Activated T-cell treated with anti-CD3 and anti-CD28 coated beads, Interleukin-2, amount 50 U/mL, for 4 hours (primary cell): ENCODE results near the gene P2RX1. TPM values are rescaled to one million over a fixed set of nuclear protein-coding genes. Genes with fewer than 3 reads are reported as not detected.

ENCODE experiments used
- ATAC-seq, 2 donors: fragments of 200-7000 bp; cut with Tn5 transposase; one replicate each; pipeline ENCODE4 v1.10.0; 2021
- DNase-seq: peaks from one replicate; pipeline ENCODE4 v3.0.0-alpha.2; 2020
- H3K27me3 Mint-ChIP-seq: one replicate; pipeline ENCODE4 v1.8.0; 2021; ENCODE audit warnings: low read depth, mixed read lengths
- H3K36me3 Mint-ChIP-seq: one replicate; pipeline ENCODE4 v1.8.0; 2022; ENCODE audit warnings: mixed read lengths; ENCODE audit not compliant: insufficient read depth
- H3K4me1 Mint-ChIP-seq: one replicate; pipeline ENCODE4 v1.8.0; 2021; ENCODE audit warnings: low read depth, mixed read lengths
- H3K4me3 Mint-ChIP-seq: one replicate; pipeline ENCODE4 v1.8.0; 2021; ENCODE audit warnings: mild to moderate bottlenecking, moderate library complexity, mixed read lengths
- H3K9me3 Mint-ChIP-seq: one replicate; pipeline ENCODE4 v1.8.0; 2021; ENCODE audit warnings: mixed read lengths
- total RNA-seq, 3 donors: library from RNA; stranded (reverse); gene quantifications; one replicate each; pipeline ENCODE4 v1.2.1, GENCODE V29; 2021

P2RX1 gene
- total RNA-seq, 3 donors from 2014 or later = 0.13 to 0.52 (median 0.21) TPM

DNA sequence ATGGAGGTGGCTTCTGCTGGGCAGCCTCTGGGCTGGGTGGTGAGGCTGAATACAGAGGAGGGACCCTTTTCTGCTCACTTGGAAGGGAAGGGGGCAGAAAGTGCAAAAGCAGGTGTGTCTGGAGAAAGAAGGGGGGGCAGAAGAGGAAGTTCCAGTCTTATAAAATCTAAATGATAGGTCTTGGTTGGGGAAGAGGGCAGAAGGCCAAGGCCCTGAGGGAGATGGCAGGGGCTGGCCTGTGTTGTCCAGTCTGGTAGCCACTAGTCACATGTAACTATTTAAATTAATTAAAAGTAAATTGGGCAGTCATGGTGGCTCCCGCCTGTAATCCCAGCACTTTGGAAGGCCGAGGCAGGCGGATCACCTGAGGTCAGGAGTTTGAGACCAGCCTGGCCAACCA lies 20.9 kb downstream of the P2RX1 start:
- H3K9me3 Mint-ChIP-seq = no peaks in the 10 kb centered on the region
- H3K4me1 Mint-ChIP-seq = peaks cover 24% of the 10 kb centered on the region
- ATAC-seq (no peak), DNase-seq (no peak)
- no peaks in the 10 kb centered on the region for H3K27me3 Mint-ChIP-seq
- no peaks in the 10 kb centered on the region for H3K36me3 Mint-ChIP-seq
- H3K4me3 Mint-ChIP-seq = no peak overlapping the region

DNA sequence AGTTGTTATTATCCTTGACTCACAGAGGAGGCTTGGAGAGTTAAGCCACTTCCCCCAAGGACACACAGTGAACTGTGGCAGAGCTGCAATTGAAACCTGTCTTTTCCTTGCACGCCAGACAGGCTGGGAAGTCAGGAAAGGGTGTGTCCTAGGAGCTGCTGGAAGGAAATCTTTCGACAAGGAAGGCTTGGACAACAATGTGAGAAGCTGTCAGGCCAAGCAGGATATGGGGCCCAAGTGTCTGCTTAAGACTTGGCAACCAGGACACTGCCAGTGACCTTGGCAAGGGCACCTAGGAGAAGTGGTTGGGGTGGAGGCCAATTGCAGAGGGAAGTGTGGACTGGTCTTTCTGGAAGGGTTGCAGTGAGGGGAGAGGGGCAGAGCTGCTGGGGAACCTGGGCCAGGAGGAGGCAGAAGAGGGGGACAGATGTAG lies 21.3 kb downstream of the P2RX1 start:
- DNase-seq = no peak
- Mint-ChIP-seq H3K36me3 (no peaks in the 10 kb centered on the region), H3K4me3 (no peak overlapping the region), H3K4me1 (peaks cover 26% of the 10 kb centered on the region), H3K27me3 (no peaks in the 10 kb centered on the region), H3K9me3 (no peaks in the 10 kb centered on the region)
- no peak for ATAC-seq

DNA sequence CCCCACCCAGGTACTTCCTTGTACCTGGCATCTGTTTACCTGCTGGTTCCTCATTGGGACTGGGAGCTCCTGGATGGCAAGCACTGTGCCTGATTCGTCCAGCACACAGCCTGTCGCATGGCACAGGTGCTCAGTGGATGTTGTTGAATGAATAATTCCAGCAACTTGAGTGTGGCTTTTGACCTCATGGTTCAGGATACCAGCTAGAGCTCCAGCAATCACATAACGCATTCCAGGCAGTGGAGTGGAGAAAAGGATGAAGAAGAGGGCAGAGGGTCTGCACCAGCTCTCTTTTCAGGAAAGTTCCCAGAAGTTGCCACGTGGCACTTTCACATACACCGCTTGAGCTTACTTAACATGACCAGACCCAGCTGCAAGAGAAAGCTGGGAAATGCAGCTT lies 22.1 kb downstream of the P2RX1 start:
- H3K27me3 Mint-ChIP-seq = no peaks in the 10 kb centered on the region
- ATAC-seq (no peak), DNase-seq (no peak)
- no peaks in the 10 kb centered on the region for H3K9me3 Mint-ChIP-seq
- H3K4me3 Mint-ChIP-seq = peak overlapping the region; percentile 69
- peaks cover 28% of the 10 kb centered on the region for H3K4me1 Mint-ChIP-seq
- no peaks in the 10 kb centered on the region for H3K36me3 Mint-ChIP-seq

DNA sequence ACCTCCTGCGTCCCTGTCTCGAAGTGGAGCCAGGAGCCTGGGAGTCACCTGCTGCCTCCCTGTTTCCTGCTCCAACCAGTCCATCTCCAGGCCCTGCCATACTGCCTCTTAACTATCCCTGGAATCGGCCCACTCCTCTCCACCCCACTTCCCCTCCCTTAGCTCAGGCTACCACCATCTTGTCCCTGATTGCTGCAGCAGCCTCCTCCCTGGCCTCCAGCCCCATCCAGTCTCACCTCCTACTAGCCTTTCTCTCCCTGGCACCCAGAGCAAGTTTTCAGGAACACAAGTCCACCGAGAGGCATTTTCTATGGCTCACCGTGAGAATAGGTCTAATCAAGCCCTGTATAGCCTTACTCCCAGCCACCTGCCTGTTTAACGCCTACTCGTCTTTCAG lies 22.5 kb downstream of the P2RX1 start:
- no peaks in the 10 kb centered on the region for H3K36me3 Mint-ChIP-seq
- H3K4me1 Mint-ChIP-seq = peaks cover 28% of the 10 kb centered on the region
- H3K4me3 Mint-ChIP-seq = peak overlapping the region; percentile 69
- H3K27me3 Mint-ChIP-seq = no peaks in the 10 kb centered on the region
- DNase-seq = no peak
- H3K9me3 Mint-ChIP-seq = no peaks in the 10 kb centered on the region
- no peak for ATAC-seq

DNA sequence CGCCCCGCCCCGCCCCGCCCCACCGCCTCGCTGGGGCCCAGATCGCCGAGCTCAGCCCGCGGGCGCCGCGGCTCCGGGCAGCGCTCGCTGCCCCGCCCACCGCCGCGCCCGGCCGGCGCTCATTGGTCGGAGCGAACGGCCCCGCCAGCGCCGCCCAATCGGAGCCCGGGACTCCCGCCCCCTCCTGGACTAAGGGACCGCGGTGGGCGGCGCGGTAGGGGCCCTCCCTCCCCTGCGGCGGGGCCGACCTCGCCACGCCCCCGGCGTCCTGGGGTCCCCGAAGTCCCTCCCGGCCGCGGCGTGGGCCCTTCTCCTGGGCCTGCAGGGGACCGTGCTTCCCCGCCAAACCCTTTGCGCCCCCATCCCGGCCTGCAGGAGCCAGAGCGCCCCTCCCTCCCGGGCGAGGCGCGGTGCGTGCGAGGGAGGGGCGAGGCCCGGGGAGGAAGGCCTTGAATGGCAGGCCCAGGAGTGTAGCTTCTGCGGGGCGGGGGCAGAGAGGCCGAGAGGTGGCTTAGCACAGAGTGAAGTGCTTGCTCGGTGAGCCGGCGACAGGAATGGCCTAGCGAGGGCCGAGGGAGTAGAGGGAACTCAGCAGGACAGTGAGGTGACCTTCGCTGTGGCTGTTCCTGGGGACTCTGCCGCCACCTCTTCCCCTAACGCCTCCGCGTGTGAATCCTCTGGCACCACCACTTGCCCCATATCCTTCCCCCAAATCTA lies 23.1 kb downstream of the P2RX1 start, which contains the start of gene CAMKK1:
Gene CAMKK1, minus strand, starts transcription at position 51 of the 717 bp plus-strand sequence. CDS start 7,366 bp downstream, outside the sequence.
- peaks cover 31% of the 10 kb centered on the region for H3K4me1 Mint-ChIP-seq

DNA sequence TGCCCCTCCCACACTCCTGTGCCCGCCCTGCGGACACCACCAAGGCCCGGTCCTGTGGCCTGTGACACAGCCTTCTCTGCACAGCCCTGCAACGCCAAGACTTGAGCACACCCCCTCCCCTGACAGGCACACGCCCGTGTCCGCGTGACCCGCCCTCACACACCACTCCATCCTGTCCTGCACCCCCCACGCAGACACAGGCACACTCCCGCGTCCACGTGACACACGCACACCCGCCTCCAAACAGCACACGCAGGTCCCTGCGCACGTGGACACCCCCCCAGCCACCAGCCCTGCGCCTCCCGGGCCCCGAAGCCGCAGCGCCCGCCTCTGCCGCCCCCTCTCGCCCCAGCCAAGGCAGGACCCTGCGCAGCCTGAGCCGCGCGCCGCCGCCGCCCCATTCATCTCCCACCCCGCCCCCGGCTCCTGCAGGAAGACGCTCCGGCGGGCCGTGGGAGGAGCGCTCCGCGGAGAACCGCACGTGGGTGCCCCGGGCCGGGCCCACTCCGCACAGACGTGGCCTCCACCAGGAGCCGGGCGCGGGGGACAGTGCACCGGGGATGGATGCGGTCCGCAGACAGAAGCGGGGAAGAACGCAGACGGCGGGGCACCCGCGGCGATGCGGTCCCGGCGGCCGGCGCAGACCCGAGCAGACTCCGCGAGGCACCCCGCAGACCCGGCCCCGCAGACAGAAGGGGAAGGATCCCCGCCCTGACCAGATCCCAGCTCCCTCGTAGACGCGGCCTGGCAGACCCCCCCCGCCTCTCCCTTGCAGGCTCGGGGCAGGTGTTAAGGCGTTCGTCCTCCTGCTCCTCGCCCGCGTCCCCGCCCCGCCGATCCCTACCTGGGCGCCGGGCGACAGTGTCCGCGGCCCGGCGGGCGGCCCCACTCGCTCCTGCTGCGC lies 23.9 kb downstream of the P2RX1 start:
- H3K4me3 Mint-ChIP-seq = peak overlapping the region; percentile 77
- peak; percentile 70 for DNase-seq
- H3K9me3 Mint-ChIP-seq = no peaks in the 10 kb centered on the region
- no peaks in the 10 kb centered on the region for H3K36me3 Mint-ChIP-seq
- ATAC-seq = peak; percentile 31 to 33
- peaks cover 38% of the 10 kb centered on the region for H3K4me1 Mint-ChIP-seq
- H3K27me3 Mint-ChIP-seq = no peaks in the 10 kb centered on the region

More for the DNA sequence above, 23.1 kb downstream of the P2RX1 start, which contains the start of gene CAMKK1:
- H3K27me3 Mint-ChIP-seq = no peaks in the 10 kb centered on the region
- H3K4me3 Mint-ChIP-seq = peak within 1 kb of the TSS; percentile 77
- no peaks in the 10 kb centered on the region for H3K9me3 Mint-ChIP-seq
- no peaks in the 10 kb centered on the region for H3K36me3 Mint-ChIP-seq
- DNase-seq (peak; percentile 81), ATAC-seq (peak; percentile 87 to 88)

DNA sequence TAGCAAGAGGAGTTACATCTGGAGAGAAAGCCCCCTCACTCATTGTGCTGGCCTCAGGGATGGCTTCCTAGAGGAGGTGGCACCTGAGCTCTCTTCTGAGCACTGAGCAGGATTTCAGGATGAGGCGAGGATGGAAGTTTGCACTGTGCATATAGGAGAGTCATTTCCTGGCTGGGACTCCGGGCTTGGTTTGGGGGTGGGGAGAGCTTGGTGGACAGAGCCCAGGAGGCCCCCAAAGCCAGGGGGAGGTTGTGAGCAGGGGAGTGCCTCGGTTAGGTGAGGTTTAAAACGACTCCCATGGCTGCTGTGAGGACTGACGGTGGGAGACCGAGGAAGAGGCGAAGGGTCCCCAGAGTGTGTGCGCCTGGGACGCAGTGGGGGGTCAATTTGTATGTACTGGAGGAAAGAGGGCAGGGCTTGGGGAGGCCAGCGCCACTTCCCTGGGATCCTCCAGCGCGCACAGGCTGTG lies 24.6 kb downstream of the P2RX1 start:
- H3K9me3 Mint-ChIP-seq = no peaks in the 10 kb centered on the region
- no peak for DNase-seq
- H3K4me1 Mint-ChIP-seq = peaks cover 45% of the 10 kb centered on the region
- peak overlapping the region; percentile 77 for H3K4me3 Mint-ChIP-seq
- ATAC-seq = no peak
- no peaks in the 10 kb centered on the region for H3K27me3 Mint-ChIP-seq
- H3K36me3 Mint-ChIP-seq = no peaks in the 10 kb centered on the region

DNA sequence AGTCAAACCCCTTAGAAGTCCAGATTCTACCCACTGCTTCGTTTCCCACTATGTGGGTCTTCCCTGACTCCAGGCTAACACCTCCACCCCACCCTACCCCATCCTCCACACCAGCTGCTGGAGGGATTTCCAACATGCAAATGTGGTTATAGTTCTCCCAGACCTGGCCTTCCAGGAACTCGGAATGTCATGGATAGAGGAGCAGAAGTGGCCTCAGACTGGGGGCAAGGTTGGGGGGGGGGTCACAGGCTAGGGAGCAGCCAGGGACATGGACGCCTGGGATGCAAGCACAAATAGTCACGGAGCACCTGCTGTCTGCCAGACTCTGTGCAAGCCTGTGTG lies 25.4 kb downstream of the P2RX1 start:
- Mint-ChIP-seq H3K4me1 (peaks cover 52% of the 10 kb centered on the region), H3K36me3 (no peaks in the 10 kb centered on the region), H3K4me3 (peak overlapping the region; percentile 77)

DNA sequence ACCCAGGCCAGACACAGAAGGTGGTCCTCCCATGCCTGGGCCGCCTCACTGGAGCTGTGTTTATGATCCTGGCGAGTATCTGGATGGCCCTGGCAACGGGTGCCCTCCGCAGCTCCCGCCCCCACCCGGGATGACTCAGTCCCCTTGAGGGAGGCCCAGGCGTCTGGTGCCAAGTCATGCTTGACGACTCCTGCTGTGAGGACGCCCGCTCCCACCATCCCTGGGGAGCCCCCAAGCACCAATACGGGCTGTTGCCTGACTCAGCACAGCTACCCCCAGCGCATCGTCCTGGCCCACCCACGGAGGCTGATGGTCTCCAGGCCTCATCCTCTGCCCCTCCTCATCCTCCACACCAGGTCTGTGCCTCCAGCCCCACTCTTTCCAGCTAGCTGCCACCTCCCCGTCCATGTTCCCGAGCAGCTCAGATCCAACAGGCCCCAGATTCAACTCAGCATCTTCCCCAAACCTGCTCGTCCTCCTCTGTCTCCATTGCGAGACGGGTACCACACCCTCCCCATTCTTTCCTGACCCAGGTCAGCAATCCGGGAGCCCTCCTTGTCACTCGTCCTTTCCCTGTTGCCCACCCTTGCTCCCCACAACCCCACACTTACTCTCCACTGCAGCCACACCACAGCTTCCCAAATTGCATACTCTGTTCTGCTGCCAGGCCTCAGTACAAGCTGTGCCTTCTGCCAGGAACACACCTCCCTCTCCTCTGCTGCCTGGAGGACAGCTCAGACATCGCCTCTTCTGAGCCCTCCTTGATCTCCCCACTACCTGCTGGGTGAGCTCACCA lies 26.0 kb downstream of the P2RX1 start:
- H3K4me3 Mint-ChIP-seq = no peak overlapping the region
- H3K4me1 Mint-ChIP-seq = peaks cover 52% of the 10 kb centered on the region
- H3K9me3 Mint-ChIP-seq = no peaks in the 10 kb centered on the region
- DNase-seq = peak; percentile 33
- H3K27me3 Mint-ChIP-seq = no peaks in the 10 kb centered on the region
- no peak for ATAC-seq
- H3K36me3 Mint-ChIP-seq = no peaks in the 10 kb centered on the region

More for the DNA sequence above, 25.4 kb downstream of the P2RX1 start:
- ATAC-seq (no peak), DNase-seq (no peak)
- H3K9me3 Mint-ChIP-seq = no peaks in the 10 kb centered on the region
- H3K27me3 Mint-ChIP-seq = no peaks in the 10 kb centered on the region

DNA sequence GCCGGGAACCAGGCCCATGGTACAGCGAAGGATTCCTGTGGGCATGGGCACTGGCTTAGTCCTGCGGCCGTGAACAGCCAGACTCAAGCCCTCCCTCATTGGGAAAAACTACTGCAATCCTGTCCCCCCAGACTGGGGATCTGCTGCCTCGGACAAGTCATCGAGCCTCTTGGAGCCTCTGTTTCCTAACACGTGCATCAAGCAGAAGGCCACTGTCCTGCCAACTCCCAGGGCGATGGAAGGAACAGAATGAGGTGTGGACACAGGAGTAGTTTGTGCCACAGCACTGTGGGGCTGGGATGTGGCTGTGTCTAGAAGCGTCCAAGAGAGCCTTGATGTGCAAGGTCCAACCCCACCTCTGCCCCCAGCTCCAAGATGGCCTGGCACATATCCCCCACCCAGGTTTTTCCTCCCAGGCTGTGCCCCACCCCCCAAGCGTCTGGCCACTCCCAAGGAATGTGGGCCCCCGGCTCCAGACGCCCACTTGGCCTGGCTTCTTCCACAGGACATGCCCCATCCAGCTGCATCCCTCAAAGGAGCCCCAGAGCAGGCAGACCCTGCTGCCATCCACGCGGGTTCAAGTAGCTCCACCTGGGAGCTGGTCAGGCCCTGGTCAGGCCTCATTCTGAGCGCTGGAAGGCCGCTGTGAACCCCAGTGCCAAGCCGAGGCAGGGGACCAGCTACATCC lies 26.8 kb downstream of the P2RX1 start:
- no peaks in the 10 kb centered on the region for H3K9me3 Mint-ChIP-seq
- no peak overlapping the region for H3K4me3 Mint-ChIP-seq
- H3K4me1 Mint-ChIP-seq = peaks cover 52% of the 10 kb centered on the region

DNA sequence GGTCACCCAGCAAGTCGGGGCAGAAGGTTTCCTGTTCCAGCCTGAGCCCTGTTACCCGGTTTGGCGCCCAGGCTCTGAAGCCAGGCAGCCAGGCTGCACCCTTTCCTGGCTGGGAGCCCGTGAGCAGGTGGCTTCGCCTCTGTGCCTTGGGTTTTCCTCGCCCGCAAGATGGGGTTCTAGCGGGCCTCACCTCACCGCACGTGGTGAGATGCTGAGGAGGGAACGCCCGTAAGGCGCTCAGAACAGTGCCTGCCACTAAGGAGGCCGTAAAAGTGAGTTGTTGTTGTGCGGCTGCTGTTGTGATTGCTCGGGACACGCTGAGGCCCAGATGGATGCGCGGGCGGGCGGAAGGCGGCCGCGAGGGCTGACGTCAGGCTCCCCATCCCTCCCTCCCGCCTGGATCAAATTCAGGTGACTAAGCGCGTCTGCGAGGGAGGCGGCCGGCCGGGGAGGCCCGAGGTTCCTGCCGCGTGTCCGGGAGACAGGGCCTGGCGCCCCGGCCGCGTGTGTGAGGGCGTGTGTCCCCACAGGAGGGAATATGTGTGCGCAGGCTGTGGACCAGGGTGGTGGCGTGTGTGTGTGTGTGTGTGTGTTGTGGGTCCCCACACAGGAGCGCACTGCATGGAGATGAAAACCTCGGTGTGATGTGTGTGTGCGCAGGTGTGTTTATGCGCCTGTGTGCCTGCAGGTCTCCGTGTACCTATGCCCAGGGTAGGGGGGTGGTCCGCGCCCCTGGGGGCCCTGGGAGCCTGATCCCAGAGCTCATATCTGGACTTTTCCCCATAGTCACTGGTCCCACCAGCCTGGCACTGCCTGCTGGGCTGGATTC lies 27.7 kb downstream of the P2RX1 start:
- Mint-ChIP-seq H3K27me3 (no peaks in the 10 kb centered on the region), H3K36me3 (peaks cover 4% of the 10 kb centered on the region), H3K4me3 (no peak overlapping the region), H3K4me1 (peaks cover 47% of the 10 kb centered on the region), H3K9me3 (no peaks in the 10 kb centered on the region)
- DNase-seq (no peak), ATAC-seq (no peak)

More for the DNA sequence above, 26.8 kb downstream of the P2RX1 start:
- Mint-ChIP-seq H3K27me3 (no peaks in the 10 kb centered on the region), H3K36me3 (peaks cover 4% of the 10 kb centered on the region)
- DNase-seq (no peak), ATAC-seq (no peak)

DNA sequence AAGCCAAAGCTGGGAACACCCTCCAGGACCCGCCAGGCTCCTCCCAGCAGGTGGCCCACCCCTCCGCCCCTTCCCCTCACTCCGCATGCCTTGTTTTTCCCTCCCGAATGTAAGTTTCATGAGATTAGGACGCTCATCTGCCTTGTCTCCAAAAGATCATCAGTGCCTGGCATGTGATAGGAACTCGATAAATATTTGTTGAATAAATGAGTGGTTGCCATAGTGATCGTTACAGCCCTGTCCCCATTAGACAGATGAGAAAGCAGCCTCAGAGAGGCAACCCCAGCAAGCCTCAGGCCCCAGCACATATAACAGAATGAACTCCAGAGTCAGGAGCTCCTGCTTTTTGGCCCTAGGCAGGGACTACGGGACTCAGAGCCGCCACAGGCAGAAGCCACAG lies 28.5 kb downstream of the P2RX1 start:
- Mint-ChIP-seq H3K27me3 (no peaks in the 10 kb centered on the region), H3K9me3 (no peaks in the 10 kb centered on the region), H3K4me1 (peaks cover 44% of the 10 kb centered on the region), H3K4me3 (no peak overlapping the region), H3K36me3 (peaks cover 4% of the 10 kb centered on the region)
- ATAC-seq = no peak
- DNase-seq = no peak

DNA sequence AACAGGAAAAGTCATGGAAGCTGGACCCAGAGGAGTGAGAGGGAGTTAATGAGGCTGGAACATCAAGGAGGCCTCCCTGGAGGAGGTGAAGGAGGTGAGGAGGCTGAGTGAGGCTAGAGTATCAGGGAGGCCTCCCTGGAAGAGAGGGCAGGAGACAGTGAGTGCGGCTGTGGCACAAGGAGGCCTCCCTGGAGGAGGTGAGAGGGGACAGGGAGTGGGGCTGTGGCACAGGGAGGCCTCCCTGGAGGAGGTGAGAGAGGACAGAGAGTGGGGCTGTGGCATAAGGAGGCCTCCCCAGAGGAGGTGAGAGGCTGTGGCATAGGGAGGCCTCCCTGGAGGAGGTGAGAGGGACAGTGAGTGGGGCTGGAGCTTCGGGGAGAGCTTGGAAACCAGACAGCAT lies 28.9 kb downstream of the P2RX1 start:
- no peak for DNase-seq
- no peak for ATAC-seq
- Mint-ChIP-seq H3K27me3 (no peaks in the 10 kb centered on the region), H3K36me3 (peaks cover 4% of the 10 kb centered on the region), H3K4me1 (peaks cover 44% of the 10 kb centered on the region), H3K4me3 (peak overlapping the region; percentile 24), H3K9me3 (no peaks in the 10 kb centered on the region)
